Stimulated activated CD4-positive, alpha-beta T cell treated with anti-CD3 and anti-CD28 coated beads, Interleukin-12 subunit alpha, Interleukin-12 subunit beta, amount 100 ng/mL, for 48 hours (primary cell): Measurements from ENCODE around the gene SLC22A17.

Source experiments
- DNase-seq, 3 donors: peaks; one replicate each; pipeline ENCODE4 v3.0.0-alpha.2; 2020; ENCODE audit warnings: low read depth in 2 of 3, low spot score in 1 of 3

SLC22A17 gene

DNA sequence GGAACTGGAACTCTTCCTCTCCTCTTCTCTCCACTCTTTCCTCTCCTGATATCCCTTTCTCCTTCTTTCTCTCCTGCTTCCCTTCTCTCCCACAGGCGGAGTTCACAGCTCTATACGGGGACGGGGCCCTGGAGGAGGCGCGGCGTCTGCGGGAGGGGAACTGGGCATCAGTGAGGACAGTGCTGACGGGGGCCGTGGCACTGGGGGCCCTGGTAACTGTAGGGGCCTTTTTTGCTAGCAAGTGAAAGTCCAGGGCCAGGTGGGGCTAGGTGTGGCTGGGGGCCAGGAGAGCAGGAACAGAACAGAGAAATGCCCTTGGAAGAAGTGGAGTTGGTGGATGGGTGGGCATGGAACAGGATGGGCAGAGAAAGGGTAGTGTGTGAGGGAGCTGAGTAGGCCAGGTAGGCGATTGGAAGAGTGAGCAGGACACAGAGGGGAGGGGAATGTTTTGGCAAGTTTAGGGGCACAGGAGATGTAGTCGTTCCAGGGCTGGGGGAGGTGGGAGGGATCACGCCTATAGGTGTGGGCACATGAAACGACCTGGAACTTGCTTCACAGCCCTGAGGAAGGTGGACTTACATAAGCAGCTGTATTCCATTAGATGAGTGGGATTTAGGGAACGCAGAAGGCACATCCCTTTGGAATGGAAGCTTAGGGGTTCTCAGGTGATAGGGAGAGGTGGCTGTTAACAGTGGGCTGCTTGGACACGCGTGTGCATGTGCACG is 43.8 kb downstream of the SLC22A17 start:
- DNase-seq = no peak

DNA sequence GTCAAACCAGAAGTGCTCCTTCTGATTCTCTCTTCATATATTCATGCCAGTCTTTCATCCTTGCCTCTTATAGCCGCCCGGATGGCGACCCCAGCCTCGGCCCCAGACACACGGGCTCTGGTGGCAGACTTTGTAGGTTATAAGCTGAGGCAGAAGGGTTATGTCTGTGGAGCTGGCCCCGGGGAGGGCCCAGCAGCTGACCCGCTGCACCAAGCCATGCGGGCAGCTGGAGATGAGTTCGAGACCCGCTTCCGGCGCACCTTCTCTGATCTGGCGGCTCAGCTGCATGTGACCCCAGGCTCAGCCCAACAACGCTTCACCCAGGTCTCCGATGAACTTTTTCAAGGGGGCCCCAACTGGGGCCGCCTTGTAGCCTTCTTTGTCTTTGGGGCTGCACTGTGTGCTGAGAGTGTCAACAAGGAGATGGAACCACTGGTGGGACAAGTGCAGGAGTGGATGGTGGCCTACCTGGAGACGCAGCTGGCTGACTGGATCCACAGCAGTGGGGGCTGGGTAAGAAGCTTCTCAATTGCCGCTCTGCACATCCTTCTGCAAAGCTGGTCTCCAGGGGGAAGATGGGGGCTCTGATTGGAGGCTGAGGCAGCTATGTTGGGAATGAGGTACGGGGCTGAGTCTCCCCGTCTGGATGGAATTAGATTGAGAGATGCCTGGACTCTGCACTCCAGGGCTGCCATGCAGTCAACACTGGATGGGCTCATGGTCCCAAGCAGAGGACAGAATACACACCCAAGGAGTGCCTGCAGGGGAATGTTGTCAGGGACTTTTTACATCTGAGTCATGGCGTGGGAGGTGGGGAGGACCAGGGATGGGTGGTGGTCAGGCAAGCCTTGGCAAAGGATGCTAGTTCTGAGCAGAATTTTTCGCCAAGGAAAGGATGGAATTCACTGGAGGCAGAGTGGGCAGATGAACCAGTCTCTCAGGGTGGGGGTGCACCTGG is 44.7 kb downstream of the SLC22A17 start:
- DNase-seq = no peak

DNA sequence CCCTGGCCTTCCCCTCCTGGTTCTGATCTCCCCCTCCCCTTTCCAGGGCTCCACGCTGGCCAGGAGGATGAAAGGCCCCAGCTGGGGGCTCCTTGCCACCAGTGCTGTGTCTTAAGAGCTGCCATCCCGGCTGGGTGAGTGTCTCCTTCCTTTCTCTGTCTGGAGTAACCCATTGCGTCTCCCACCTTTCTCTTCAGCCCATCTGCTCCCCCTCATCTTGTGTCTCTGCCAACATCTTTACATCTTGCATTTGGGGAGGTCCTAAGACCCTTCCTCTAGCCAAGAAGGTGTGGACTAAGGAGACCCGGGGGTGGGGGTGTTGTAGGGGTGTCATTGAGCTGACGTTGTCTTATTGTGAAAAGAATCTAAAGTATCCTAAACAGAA is 45.5 kb downstream of the SLC22A17 start:
- DNase-seq = no peak

DNA sequence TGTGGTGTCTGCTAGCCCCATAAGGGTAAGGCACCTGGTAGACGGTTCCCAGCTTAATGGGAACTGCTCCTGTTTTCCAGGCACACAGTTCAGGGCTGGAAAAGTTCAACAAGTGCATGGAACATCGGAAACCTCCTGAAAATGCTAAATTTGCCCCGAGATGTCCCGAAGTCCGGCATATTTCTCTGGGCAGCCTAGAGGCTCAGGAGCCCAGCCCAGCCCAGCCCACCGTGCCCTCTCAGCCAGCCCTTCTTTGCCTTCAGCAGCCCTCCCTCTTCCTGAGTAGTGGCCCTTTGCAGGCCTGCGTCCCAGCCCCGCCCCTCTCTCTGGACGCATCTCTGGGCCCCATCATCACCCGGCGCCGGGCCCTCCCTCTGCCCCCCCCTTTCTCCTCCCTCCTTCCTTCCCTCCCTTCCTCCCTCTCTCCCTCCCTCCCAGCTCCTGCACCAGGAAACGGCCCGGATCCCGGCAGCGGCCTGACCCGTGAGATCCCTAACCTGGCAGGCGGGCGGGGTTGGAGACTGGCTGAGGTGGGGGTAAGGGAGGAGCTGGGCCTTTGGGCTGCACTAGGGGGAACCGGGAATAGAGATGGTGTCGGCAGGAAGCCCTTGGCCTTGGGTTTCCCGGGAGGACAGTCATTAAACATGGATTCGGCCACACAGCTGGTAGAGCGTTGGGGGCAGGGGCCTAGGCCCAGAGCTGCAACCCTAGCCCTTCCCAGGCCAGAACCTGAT is 46.1 kb downstream of the SLC22A17 start, which contains the start of gene BCL2L2:
BCL2L2 (plus strand) TSS at position 422 of the 734 bp plus-strand sequence. CDS start 935 bp downstream, outside the sequence.
- DNase-seq = no peak

DNA sequence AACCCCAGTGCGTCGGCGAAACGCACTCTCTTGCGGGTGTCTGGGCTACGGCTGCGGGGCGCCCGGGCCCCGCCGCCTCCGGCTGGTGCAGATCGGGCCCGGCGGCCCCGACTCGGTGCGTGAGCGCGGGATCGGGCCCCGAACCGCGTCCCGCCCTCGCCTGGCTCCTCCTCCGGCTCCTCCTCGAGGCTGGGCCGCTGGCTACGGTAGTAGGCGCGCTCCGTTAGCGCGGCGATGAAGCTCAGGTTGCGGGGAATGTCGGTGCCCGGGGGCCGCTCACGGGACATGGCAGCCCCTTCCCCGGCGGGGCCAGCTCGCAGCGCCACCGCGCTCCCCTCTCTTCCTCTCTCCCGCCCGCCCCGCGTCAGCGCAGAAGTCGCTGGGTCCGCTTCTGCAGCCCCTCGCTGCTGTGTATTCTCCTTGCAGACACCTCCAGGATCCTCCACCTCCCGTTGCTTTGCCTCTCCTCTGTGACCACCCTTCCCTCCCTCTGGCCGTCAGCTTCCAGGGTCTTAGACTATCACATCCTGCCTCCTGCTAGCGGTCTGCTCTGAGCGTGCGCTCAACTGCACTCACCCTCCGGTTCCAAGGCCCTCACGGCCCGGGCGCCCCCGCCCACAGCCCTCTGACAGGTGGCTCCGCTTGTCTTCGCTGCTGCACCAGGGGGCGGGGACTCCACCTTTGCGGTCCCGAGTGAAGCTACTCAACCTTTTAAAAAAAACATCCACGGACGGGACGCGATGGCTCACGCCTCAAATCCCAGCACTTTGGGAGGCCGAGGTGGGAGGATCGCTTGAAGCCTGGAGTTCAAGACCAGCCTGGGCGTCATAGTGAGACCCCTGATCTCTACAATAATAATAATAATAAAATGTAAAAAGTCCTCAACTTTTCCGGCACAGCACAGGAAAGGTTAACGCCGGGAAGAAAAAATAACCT is 50.1 kb downstream of the SLC22A17 start, which contains the start of gene PPP1R3E:
PPP1R3E (minus strand) TSS at position 570 of the 936 bp plus-strand sequence; CDS start at position 287, 283 bp downstream.
- peak; percentile 80 to 84 (median 82) for DNase-seq

DNA sequence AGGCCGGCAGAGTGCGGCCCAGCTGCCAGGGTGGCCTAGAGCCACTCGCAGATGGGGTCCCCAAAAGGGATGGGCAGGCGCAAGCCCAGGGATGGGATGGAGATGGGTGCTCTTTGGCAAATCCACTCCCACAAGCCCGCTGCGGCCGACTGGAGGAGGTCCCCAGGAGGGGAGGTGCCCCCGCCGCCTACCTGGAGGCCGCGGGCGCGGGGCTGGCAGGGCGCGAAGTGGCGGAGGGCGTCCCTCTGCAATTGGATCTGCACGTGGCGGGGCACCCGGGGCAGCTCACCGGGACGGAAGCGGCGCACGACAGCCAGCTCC is 50.8 kb downstream of the SLC22A17 start:
- DNase-seq = peak in 1 of 3 donors; percentile 62

DNA sequence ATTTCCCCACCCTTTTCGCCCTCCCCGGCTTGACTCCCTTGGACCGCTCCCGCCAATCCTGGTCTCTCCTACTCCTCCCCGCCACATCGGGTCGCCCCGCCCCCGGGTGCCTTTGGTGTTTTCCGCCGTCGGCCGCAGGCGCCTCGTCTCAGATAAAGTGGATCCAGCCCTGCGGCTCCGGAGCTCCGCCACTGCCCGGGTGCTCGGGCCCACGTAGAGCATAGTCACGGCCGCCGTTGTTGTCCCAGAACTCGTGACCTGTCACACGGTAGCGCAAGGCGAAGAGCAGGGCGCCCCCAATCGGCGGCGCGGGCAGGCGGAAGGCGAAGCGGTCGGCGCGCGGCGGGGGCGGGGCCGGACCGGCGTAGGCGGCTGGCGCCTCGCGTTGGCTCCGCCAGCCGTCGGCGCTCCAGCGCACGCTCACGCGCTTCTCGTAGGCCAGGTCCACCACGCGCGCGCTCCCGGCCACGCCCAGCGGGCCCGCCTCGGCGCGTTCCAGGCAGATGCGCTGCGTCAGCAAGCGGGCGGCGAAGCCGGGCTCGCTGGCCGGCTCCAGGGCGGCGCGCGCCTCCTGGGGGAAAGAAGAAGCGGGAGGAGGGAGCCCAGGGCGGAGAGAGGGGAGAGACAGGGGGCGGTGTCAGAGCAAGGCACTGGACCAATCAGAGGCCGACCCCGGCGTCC is 51.3 kb downstream of the SLC22A17 start:
- peak; percentile 95 to 98 (median 96) for DNase-seq

DNA sequence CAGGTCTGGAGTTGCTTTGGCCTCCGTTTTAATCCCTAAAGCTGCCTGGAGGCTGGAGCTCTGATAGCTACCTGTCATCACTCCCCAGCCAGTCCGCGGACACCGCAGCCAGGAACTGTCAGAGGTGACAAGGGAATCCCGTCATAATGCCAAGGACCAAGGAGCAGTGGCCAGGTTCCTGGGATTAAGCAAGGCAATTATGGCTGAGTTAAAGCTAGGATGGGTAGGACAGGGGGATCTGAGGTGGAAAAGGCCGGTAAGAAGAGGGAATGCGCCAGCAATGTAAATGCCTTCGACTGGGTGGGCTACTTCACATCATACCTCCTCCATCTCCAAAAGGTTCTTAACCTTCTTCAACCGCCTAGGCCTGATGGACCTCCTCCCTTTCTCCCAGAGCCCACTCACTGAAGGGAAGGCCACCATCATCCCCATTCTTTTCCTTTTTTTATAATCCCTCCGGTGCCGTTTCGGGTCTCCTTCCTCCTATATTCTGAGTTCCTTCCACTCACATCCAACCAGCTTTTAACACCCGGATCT is 51.9 kb downstream of the SLC22A17 start:
- DNase-seq = no peak

DNA sequence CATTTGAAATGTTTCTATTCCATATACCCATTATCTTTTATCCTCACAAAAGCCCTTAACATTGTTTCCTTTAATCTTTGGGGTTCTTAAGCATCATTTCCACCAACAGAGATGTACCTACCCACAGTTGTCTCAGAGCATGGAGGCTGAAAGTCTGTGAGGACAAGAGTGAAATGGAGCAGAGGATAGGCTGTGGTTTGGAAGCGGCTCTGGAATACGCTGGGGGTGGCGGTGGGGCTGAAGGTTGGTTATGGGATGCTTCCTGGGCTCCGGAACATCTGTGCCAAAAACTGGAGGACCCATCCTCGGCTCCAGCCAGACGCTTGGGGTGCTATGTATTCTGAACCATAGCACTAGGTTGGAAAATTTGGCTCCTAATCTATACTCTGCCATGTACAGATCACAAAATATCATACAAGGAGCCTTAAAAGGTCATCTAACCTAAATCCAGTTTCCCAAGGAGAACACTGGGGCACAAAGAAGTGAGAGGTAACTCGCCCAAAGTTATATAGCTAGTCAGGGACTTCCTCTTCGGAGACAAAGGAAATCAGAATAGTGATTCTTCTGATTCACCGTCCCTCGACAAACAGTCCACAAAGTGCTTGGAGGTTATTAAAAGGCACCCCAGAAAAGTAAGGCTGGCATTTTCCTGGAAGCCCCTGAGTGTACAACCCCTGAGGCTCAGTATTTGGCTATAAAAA is 52.6 kb downstream of the SLC22A17 start:
- DNase-seq = no peak

DNA sequence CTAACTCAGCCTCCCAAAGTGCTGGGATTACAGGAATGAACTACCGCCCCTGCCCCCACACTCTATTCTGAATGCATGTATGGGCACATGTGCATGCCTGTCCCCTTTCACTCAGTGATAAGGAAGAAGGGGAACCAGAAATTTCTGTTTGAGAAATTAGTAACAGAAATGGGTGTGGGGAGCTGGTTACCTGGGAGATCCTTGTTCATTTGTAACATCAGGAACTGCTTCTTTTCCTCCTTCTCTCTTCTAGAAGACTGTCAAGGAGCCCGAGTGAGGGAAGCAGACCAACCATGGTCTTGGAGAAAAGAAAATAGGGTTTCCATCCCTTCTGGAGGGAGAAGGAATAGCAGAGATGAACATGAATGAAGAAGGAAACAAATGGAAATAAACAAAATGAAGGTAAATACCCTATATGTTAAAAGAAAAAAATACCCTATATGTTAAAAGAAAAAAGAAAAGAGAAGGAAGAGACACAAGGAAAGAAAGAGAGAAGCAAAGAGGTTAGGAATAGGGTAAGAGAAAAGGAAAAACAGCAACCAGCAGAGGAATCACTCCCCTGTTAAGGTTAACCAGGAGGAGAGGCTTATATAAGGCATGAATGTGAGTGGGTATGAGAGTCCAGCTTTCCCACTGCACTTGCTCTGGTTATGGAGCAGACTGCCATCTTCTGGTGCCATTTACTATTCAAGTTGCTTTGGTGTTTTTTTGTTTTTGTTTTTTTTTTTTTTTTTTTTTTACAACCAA is 53.3 kb downstream of the SLC22A17 start:
- no peak for DNase-seq

DNA sequence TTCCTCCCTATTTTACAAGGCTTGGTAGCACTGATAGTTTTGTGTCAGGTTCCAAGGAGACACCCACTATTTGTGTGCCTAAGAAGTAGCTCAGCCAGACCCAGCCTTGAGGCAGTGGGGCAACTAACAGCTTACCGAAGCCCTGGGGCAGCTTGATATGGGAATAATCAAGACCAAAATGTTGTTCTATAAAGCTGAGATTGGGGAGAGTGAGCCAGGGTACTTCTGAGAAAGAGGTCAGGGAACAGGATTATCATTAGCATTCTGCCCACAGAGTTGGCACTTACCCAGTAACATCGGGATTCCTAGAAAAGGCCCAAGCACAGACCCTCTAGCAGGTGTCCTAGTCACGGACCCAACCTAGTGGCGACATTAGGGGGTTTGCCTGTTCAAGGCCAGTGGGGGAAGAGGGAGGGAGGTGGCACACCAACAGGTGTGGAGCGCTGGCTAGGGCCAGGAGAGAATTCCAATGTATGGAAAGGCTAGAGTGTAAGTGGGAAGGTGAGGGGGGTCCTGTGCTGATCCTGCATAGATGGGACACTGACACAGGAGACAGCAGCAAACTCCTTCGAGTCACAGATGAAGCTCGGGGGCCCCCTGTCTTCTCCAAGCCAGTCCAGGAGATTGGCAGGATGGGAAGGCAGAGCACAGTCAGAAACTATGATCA is 54.9 kb downstream of the SLC22A17 start:
- DNase-seq = no peak

DNA sequence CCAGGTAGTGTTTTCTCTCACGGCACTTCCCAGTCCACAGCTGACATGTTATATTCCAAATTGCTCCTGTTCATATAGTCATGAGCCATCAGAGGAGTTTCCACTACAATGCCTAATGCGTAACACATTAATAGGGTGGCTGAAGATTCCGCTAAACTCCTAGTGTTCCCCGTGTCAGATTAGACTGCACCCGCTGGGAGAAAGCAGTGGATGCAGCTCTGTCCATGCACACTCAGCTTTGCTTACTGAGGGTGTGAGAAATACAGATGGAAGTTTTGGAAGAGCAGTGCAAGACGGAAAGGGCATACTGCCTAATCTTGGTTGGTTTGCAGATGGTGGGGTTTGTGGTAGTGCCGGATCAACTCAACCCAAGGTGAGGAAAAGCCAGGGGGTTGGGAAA is 55.6 kb downstream of the SLC22A17 start:
- DNase-seq = no peak
